DND-41 (cell line): ENCODE results near the gene SELENOS.

Experiments
- ATAC-seq: fragments of 200-7000 bp; cut with Tn5 transposase; 3 replicates; pipeline ENCODE4 v1.9.1; 2021; ENCODE audit warnings: low read depth; ENCODE audit not compliant: insufficient read depth
- DNase-seq: peaks from one replicate; pipeline ENCODE4 v3.0.0-alpha.2; 2020
- H2AFZ ChIP-seq: 2 replicates; pipeline ENCODE4 v1.6.0; 2012; ENCODE audit warnings: low read depth, low read length
- H3K27ac ChIP-seq: 2 replicates; pipeline ENCODE4 v1.5.1; 2012; ENCODE audit warnings: low read length, inconsistent platforms
- H3K27me3 ChIP-seq: fragments of 200-600 bp; sonication (generic); 2 replicates; pipeline ENCODE4 v1.6.0; 2012; ENCODE audit warnings: low read length, mild to moderate bottlenecking, inconsistent platforms; ENCODE audit not compliant: insufficient read depth, poor library complexity
- H3K36me3 ChIP-seq: 2 replicates; pipeline ENCODE4 v1.5.1; 2012; ENCODE audit warnings: low read length, inconsistent platforms; ENCODE audit not compliant: insufficient read depth
- H3K4me1 ChIP-seq: 2 replicates; pipeline ENCODE4 v1.5.1; 2012; ENCODE audit warnings: mild to moderate bottlenecking, low read length; ENCODE audit not compliant: insufficient read depth
- H3K4me2 ChIP-seq: 2 replicates; pipeline ENCODE4 v1.6.0; 2012; ENCODE audit warnings: mild to moderate bottlenecking, moderate library complexity, low read length, inconsistent platforms; ENCODE audit not compliant: insufficient read depth
- H3K4me3 ChIP-seq, 2 experiments: fragments of 200-600 bp in 1 of 2; shearing (Covaris generic) in 1 of 2; 2 replicates each; pipeline ENCODE4 v1.5.1; 2012 to 2016; ENCODE audit warnings: inconsistent platforms in 2 of 2, low read length in 2 of 2, mild to moderate bottlenecking in 2 of 2, low read depth in 1 of 2, moderate library complexity in 1 of 2
- H3K79me2 ChIP-seq: 2 replicates; pipeline ENCODE4 v1.6.0; 2012; ENCODE audit warnings: low read length, inconsistent platforms; ENCODE audit not compliant: insufficient read depth
- H3K9ac ChIP-seq: 2 replicates; pipeline ENCODE4 v1.6.0; 2012; ENCODE audit warnings: low read depth, mild to moderate bottlenecking, inconsistent platforms, low read length, moderate library complexity
- H3K9me3 ChIP-seq: 2 replicates; pipeline ENCODE4 v1.5.1; 2012; ENCODE audit warnings: low read length, moderate library complexity, mild to moderate bottlenecking, inconsistent platforms; ENCODE audit not compliant: insufficient read depth, severe bottlenecking
- H4K20me1 ChIP-seq: 2 replicates; pipeline ENCODE4 v1.6.0; 2012; ENCODE audit warnings: low read length; ENCODE audit not compliant: insufficient read depth
- EZH2 ChIP-seq: IDR thresholded peaks from 3 replicates; pipeline ENCODE4 v1.6.1; 2012; ENCODE audit warnings: borderline replicate concordance, low read depth, mild to moderate bottlenecking, moderate library complexity, low read length, inconsistent platforms; ENCODE audit not compliant: severe bottlenecking
- TF ChIP-seq, protein P1 (sequence below): IDR thresholded peaks from 2 replicates; pipeline ENCODE4 v1.5.1; 2012; ENCODE audit warnings: borderline replicate concordance, low read length, moderate library complexity, mild to moderate bottlenecking; ENCODE audit not compliant: poor library complexity, severe bottlenecking; ENCODE audit errors: extremely low read depth

Gene SELENOS

DNA sequence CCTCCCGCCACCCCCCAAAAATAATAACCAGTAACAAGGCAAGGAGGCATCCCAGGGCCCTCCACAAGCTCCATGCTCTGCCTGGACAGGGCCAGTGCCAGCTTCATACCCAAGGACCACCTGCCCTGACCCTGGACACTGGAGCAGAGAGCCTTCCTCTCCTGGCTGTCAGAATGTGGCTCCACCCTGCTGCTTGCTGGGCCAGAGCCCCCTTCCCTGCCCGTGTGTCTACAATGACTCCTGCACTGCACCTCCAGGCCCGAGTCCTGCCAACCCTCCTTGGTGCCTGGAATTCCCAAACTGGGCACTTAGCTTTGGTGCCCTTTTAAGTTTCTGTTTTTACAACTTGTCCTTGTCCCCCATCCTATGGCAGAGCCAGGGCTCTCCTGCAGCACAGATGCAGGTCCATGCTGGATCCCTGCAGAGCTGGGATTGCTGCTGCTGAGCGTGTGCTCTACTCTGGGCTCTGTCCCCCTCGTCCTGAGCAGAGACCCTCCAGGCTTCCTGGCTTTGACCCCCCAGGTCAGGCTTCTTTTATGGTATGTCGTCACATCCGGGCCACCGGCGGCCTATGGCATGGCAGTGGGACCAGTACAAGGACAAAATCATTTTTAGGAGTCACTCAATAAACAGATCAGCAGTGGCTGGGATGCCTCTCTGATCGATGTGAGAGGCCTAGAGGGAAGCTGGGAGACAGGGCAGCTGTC, 29.2 kb upstream of the SELENOS start:
- no peaks in the 10 kb centered on the region for H3K27me3 ChIP-seq
- no peaks in the 10 kb centered on the region for H3K79me2 ChIP-seq
- H3K9me3 ChIP-seq, result no peaks in the 10 kb centered on the region
- peak overlapping the region; percentile 84 for H3K27ac ChIP-seq
- H3K4me1 ChIP-seq, result peaks cover 46% of the 10 kb centered on the region
- ATAC-seq (no peak), DNase-seq (no peak)
- H4K20me1 ChIP-seq, result no peaks in the 10 kb centered on the region
- H3K4me3 ChIP-seq, result no peak overlapping the region
- no peak overlapping the region for H2AFZ ChIP-seq
- no peak overlapping the region for H3K9ac ChIP-seq
- no peaks in the 10 kb centered on the region for H3K36me3 ChIP-seq
- TF ChIP-seq, protein P1, sequence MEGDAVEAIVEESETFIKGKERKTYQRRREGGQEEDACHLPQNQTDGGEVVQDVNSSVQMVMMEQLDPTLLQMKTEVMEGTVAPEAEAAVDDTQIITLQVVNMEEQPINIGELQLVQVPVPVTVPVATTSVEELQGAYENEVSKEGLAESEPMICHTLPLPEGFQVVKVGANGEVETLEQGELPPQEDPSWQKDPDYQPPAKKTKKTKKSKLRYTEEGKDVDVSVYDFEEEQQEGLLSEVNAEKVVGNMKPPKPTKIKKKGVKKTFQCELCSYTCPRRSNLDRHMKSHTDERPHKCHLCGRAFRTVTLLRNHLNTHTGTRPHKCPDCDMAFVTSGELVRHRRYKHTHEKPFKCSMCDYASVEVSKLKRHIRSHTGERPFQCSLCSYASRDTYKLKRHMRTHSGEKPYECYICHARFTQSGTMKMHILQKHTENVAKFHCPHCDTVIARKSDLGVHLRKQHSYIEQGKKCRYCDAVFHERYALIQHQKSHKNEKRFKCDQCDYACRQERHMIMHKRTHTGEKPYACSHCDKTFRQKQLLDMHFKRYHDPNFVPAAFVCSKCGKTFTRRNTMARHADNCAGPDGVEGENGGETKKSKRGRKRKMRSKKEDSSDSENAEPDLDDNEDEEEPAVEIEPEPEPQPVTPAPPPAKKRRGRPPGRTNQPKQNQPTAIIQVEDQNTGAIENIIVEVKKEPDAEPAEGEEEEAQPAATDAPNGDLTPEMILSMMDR, result no peak
- TF ChIP-seq EZH2, result no peak
- H3K4me2 ChIP-seq, result no peak overlapping the region

DNA sequence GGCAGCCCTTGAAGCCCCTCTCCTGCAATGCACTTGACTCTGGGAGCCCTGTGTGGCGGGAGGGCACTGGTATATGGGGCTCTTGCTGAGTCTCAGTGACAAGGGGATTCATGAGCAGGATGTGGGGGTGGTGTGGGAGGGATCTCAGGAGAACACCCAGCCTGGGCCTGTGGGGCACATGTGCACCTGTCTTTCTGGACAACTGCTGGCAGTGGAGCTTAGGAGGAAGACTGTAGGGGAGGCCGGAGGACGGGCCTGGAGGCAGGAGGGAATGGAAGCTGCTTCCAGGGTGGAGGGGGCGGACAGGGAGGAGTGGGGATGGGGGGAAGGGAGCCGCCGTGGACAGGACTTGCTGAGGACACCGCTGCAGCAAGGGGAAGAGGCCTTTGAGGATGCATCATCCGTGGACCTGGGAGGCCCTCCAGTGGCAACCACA, 28.6 kb upstream of the SELENOS start:
- Histone ChIP-seq H4K20me1 (no peaks in the 10 kb centered on the region), H2AFZ (no peak overlapping the region), H3K4me2 (no peak overlapping the region), H3K9ac (no peak overlapping the region), H3K27ac (peak overlapping the region; percentile 39; the same call in 1 of the 2 replicates), H3K79me2 (no peaks in the 10 kb centered on the region), H3K9me3 (no peaks in the 10 kb centered on the region), H3K27me3 (no peaks in the 10 kb centered on the region), H3K4me3 (no peak overlapping the region), H3K36me3 (no peaks in the 10 kb centered on the region), H3K4me1 (peaks cover 49% of the 10 kb centered on the region)
- ATAC-seq, result no peak
- TF ChIP-seq EZH2, result no peak
- TF ChIP-seq, protein P1, result no peak
- DNase-seq, result peak; percentile 11

DNA sequence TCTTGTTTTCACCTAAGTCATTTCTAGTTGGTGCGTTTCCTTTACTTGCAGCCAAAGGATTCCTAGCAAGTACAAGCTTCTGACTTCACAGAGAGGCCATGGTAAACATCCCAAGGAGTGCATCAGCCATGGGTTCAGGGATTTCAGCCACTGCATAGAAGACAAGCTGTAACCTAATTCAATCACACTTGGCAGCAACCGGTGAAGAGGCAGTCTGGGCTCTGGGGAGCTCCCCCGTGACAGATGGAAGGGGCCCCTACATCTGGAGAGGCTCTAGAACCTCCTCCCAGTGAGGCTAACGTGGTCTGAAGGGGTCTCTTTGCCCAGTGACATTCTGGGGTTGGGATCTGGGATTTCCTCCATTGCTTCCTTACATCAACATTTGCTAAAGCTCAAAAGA, 26.1 kb upstream of the SELENOS start:
- no peaks in the 10 kb centered on the region for H3K27me3 ChIP-seq
- ATAC-seq, result no peak

More for the DNA sequence above, 26.1 kb upstream of the SELENOS start:
- no peaks in the 10 kb centered on the region for H3K36me3 ChIP-seq
- no peak overlapping the region for H3K9ac ChIP-seq
- no peaks in the 10 kb centered on the region for H4K20me1 ChIP-seq
- TF ChIP-seq, protein P1, result no peak
- no peak for TF ChIP-seq EZH2
- no peak overlapping the region for H3K4me3 ChIP-seq
- H3K9me3 ChIP-seq, result no peaks in the 10 kb centered on the region
- H3K4me1 ChIP-seq, result peaks cover 37% of the 10 kb centered on the region
- H2AFZ ChIP-seq, result no peak overlapping the region
- no peak overlapping the region for H3K27ac ChIP-seq
- DNase-seq, result no peak
- no peaks in the 10 kb centered on the region for H3K79me2 ChIP-seq
- H3K4me2 ChIP-seq, result no peak overlapping the region
